DMS53 treated with DMSO at 0.1 percent for 48 hours (cell line): Measurements from ENCODE around the gene ADAMTSL5.
"Not testable (repeated sequence)": the region's sequence is repeated elsewhere in the genome, so short reads cannot be mapped to it uniquely, and the experiment has no call there.

ENCODE experiments used
- DNase-seq: peaks from one replicate; lab custom pipeline; 2025; ENCODE audit not compliant: unreplicated experiment; lab: John Stamatoyannopoulos, UW

Gene ADAMTSL5

GRCh38 chr19:1482361-1483130, 30.3 kb downstream of the ADAMTSL5 start:
- DNase-seq, result no peak

GRCh38 chr19:1481893-1482360, 30.9 kb downstream of the ADAMTSL5 start:
- DNase-seq, result no peak

- no peak for DNase-seq
Observed at GRCh38 chr19:1481224-1481892, 31.5 kb downstream of the ADAMTSL5 start.

- peak; percentile 69 for DNase-seq
Observed at GRCh38 chr19:1478934-1479707, 33.7 kb downstream of the ADAMTSL5 start, which contains the start of gene C19orf25. Gene C19orf25 (minus strand): TSS chr19:1479215. CDS start chr19:1478903, 312 bp downstream.

GRCh38 chr19:1477056-1477455, 35.8 kb downstream of the ADAMTSL5 start:
- not testable (repeated sequence) for DNase-seq

GRCh38 chr19:1475751-1476437, 36.9 kb downstream of the ADAMTSL5 start:
- no peak for DNase-seq

- no peak for DNase-seq
Observed at GRCh38 chr19:1474765-1475351, 38.0 kb downstream of the ADAMTSL5 start.

- no peak for DNase-seq
Observed at GRCh38 chr19:1474011-1474764, 38.6 kb downstream of the ADAMTSL5 start.

GRCh38 chr19:1473085-1473851, 39.6 kb downstream of the ADAMTSL5 start:
- DNase-seq, result no peak

- no peak for DNase-seq
Observed at GRCh38 chr19:1472231-1473084, 40.4 kb downstream of the ADAMTSL5 start.

GRCh38 chr19:1471515-1472160, 41.2 kb downstream of the ADAMTSL5 start:
- DNase-seq, result no peak

GRCh38 chr19:1471010-1471514, 41.8 kb downstream of the ADAMTSL5 start:
- no peak for DNase-seq

- no peak for DNase-seq
Observed at GRCh38 chr19:1470305-1471009, 42.4 kb downstream of the ADAMTSL5 start.

- DNase-seq, result no peak
Observed at GRCh38 chr19:1470055-1470304, 42.8 kb downstream of the ADAMTSL5 start.

- DNase-seq, result no peak
Observed at GRCh38 chr19:1469255-1470054, 43.4 kb downstream of the ADAMTSL5 start.

- no peak for DNase-seq
Observed at GRCh38 chr19:1468821-1469254, 44.0 kb downstream of the ADAMTSL5 start.
